NCI-H524 treated with DMSO at 0.1 percent for 48 hours (cell line): ENCODE measurements around the gene CCNC.
A peak's percentile ranks its signal among the peaks of the same experiment; 100 is the strongest.
"Not testable (repeated sequence)": the region's sequence is repeated elsewhere in the genome, so short reads cannot be mapped to it uniquely, and the experiment has no call there.

ENCODE experiments used
- DNase-seq: peaks from one replicate; lab custom pipeline; 2025; lab: John Stamatoyannopoulos, UW

The CCNC gene

GRCh38 chr6:99603421-99604165, 35.1 kb upstream of the CCNC start:
- peak; percentile 42 for DNase-seq

GRCh38 chr6:99602520-99603420, 34.3 kb upstream of the CCNC start:
- no peak for DNase-seq

GRCh38 chr6:99594696-99595095, 26.2 kb upstream of the CCNC start:
- not testable (repeated sequence) for DNase-seq

- no peak for DNase-seq
Observed at GRCh38 chr6:99592900-99593299, 24.4 kb upstream of the CCNC start.

GRCh38 chr6:99591673-99592364, 23.4 kb upstream of the CCNC start:
- DNase-seq = no peak

GRCh38 chr6:99590728-99591672, 22.5 kb upstream of the CCNC start:
- no peak for DNase-seq

- DNase-seq = no peak
Observed at GRCh38 chr6:99589907-99590493, 21.5 kb upstream of the CCNC start.

- DNase-seq = no peak
Observed at GRCh38 chr6:99589290-99589672, 20.8 kb upstream of the CCNC start.

- peak; percentile 34 for DNase-seq
Observed at GRCh38 chr6:99588618-99589289, 20.3 kb upstream of the CCNC start.

- no peak for DNase-seq
Observed at GRCh38 chr6:99587792-99588191, 19.3 kb upstream of the CCNC start.

- no peak for DNase-seq
Observed at GRCh38 chr6:99579781-99580180, 11.3 kb upstream of the CCNC start.

- DNase-seq = no peak
Observed at GRCh38 chr6:99575544-99576227, 7.2 kb upstream of the CCNC start.

GRCh38 chr6:99573980-99574617, 5.6 kb upstream of the CCNC start:
- DNase-seq = no peak

- DNase-seq = no peak
Observed at GRCh38 chr6:99563056-99563723, 5.3 kb downstream of the CCNC start.

GRCh38 chr6:99560668-99561067, 7.8 kb downstream of the CCNC start:
- DNase-seq = no peak

GRCh38 chr6:99559057-99559456, 9.4 kb downstream of the CCNC start:
- no peak for DNase-seq

GRCh38 chr6:99553888-99554287, 14.6 kb downstream of the CCNC start:
- no peak for DNase-seq

GRCh38 chr6:99550046-99550748, 18.3 kb downstream of the CCNC start:
- no peak for DNase-seq
